ENCODE results near the gene CCNI2. TPM values are rescaled to one million over a fixed set of nuclear protein-coding genes. Genes with fewer than 3 reads are reported as not detected.

CCNI2 gene
- total and polyA plus RNA-seq, 2 donors (not counting 1 experiment from before 2014, with no cell fraction given): not detected

DNA sequence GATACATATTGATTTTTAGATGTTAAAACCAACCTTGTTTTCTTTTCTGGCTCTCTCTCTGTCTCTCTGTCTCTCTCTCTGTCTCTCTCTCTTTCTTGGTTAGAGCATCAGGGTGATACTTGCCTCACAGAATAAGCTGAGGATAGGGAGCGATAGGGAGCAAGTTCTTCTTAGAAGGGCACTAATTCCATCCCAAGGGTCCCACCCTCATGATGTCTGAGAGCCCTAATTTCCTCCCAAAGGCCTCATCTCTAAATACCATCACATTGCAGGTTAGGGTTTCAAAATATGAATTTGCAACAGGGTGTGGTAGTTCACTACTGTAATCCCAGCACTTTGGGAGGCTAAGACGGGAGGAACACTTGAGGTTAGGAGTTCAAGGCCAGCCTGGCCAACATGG lies 5.1 kb upstream of the CCNI2 start:
- Histone ChIP-seq H2AFZ (ENCODE audit: low read length) (no peak overlapping the region), H3K4me3 (replicated peaks in 1 of 4; ENCODE audit: control extremely low read depth in 1 of 4, insufficient read depth in 1 of 4, low read depth in 3 of 4, low read length in 4 of 4) (no peak overlapping the region), H3K4me2 (ENCODE audit: extremely low read depth, insufficient read depth, low read length) (no peak overlapping the region), H3K4me1 (ENCODE audit: control insufficient read depth, extremely low read depth, insufficient read depth, low read length) (no peaks in the 10 kb centered on the region), H3K27me3 (ENCODE audit: control insufficient read depth, insufficient read depth, low read length) (peaks cover 10% of the 10 kb centered on the region), H3K36me3 (ENCODE audit: control insufficient read depth, insufficient read depth, low read length) (no peaks in the 10 kb centered on the region), H3K27ac (ENCODE audit: insufficient read depth, low read length) (no peak overlapping the region), H3K79me2 (ENCODE audit: control insufficient read depth, insufficient read depth, low read length) (no peaks in the 10 kb centered on the region), H3K9me3 (ENCODE audit: control insufficient read depth, insufficient read depth, low read depth, low read length) (no peaks in the 10 kb centered on the region), H3K9ac (ENCODE audit: insufficient read depth, low read length) (no peak overlapping the region), H4K20me1 (ENCODE audit: control insufficient read depth, extremely low read depth, insufficient read depth, low read length) (no peaks in the 10 kb centered on the region)
- no peak for DNase-seq (ENCODE audit: low read depth in 2 of 2)
- TF ChIP-seq, protein P1, sequence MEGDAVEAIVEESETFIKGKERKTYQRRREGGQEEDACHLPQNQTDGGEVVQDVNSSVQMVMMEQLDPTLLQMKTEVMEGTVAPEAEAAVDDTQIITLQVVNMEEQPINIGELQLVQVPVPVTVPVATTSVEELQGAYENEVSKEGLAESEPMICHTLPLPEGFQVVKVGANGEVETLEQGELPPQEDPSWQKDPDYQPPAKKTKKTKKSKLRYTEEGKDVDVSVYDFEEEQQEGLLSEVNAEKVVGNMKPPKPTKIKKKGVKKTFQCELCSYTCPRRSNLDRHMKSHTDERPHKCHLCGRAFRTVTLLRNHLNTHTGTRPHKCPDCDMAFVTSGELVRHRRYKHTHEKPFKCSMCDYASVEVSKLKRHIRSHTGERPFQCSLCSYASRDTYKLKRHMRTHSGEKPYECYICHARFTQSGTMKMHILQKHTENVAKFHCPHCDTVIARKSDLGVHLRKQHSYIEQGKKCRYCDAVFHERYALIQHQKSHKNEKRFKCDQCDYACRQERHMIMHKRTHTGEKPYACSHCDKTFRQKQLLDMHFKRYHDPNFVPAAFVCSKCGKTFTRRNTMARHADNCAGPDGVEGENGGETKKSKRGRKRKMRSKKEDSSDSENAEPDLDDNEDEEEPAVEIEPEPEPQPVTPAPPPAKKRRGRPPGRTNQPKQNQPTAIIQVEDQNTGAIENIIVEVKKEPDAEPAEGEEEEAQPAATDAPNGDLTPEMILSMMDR (conservative IDR thresholded peaks at IDR 0.05 in 1 of 2, IDR thresholded peaks at IDR 0.05 in 1 of 2; ENCODE audit: low read depth in 1 of 2, low read length in 2 of 2): no peak
- no peak for TF ChIP-seq EZH2 (IDR thresholded peaks at IDR 0.05; ENCODE audit: low read length, missing control alignments)

DNA sequence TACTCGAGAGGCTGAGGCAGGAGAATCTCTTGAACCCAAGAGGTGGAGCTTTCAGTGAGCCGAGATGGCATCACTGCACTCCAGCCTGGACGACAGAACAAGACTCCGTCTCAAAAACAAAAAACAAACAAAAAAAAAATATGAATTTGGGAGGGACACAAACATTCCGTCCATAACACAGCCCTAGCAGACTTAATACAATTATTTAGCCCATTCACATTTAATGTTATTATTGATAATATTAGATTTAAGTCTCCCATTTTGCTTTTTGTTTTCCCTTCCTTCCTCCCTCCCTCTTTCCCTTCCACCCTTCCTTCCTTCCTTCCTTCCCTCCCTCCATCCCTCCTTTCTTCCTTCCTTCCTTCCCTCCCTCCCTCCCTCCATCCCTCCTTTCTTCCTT lies 4.6 kb upstream of the CCNI2 start:
- no peak for TF ChIP-seq EZH2 (IDR thresholded peaks at IDR 0.05; ENCODE audit: low read length, missing control alignments)
- TF ChIP-seq, protein P1 (conservative IDR thresholded peaks at IDR 0.05 in 1 of 2, IDR thresholded peaks at IDR 0.05 in 1 of 2; ENCODE audit: low read depth in 1 of 2, low read length in 2 of 2): no peak

DNA sequence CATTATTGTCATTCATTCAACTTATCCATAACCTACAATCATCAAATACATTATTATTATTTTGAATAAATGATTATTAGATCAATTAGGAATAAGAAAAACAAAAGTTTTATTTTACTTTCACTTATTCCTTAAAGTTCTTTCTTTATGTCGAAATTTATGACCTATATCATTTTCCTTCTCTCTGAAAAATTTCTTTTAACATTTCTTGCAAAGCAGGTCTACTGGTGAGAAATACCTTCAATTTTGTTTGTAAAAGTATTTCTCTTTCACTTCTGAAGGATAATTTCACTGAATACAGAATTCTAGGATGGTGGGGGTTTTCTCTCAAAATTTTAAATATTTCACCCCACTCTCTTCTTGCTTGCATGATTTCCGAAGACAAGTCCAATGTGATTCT lies 2.6 kb upstream of the CCNI2 start:
- no peak overlapping the region for H3K4me3 ChIP-seq (replicated peaks in 1 of 4; ENCODE audit: control extremely low read depth in 1 of 4, insufficient read depth in 1 of 4, low read depth in 3 of 4, low read length in 4 of 4)
- DNase-seq (ENCODE audit: low read depth in 2 of 2): no peak
- no peak overlapping the region for H3K27ac ChIP-seq (ENCODE audit: insufficient read depth, low read length)
- H3K36me3 ChIP-seq (ENCODE audit: control insufficient read depth, insufficient read depth, low read length): no peaks in the 10 kb centered on the region
- no peak for TF ChIP-seq EZH2 (IDR thresholded peaks at IDR 0.05; ENCODE audit: low read length, missing control alignments)
- TF ChIP-seq, protein P1 (conservative IDR thresholded peaks at IDR 0.05 in 1 of 2, IDR thresholded peaks at IDR 0.05 in 1 of 2; ENCODE audit: low read depth in 1 of 2, low read length in 2 of 2): no peak
- peaks cover 24% of the 10 kb centered on the region for H3K27me3 ChIP-seq (ENCODE audit: control insufficient read depth, insufficient read depth, low read length)
- no peak overlapping the region for H2AFZ ChIP-seq (ENCODE audit: low read length)
- H3K9me3 ChIP-seq (ENCODE audit: control insufficient read depth, insufficient read depth, low read depth, low read length): no peaks in the 10 kb centered on the region
- H3K9ac ChIP-seq (ENCODE audit: insufficient read depth, low read length): no peak overlapping the region
- no peaks in the 10 kb centered on the region for H3K4me1 ChIP-seq (ENCODE audit: control insufficient read depth, extremely low read depth, insufficient read depth, low read length)
- no peaks in the 10 kb centered on the region for H3K79me2 ChIP-seq (ENCODE audit: control insufficient read depth, insufficient read depth, low read length)
- no peak overlapping the region for H3K4me2 ChIP-seq (ENCODE audit: extremely low read depth, insufficient read depth, low read length)
- H4K20me1 ChIP-seq (ENCODE audit: control insufficient read depth, extremely low read depth, insufficient read depth, low read length): no peaks in the 10 kb centered on the region

More for the DNA sequence above, 4.6 kb upstream of the CCNI2 start:
- Histone ChIP-seq H3K4me3 (replicated peaks in 1 of 4; ENCODE audit: control extremely low read depth in 1 of 4, insufficient read depth in 1 of 4, low read depth in 3 of 4, low read length in 4 of 4) (no peak overlapping the region), H3K9ac (ENCODE audit: insufficient read depth, low read length) (no peak overlapping the region), H2AFZ (ENCODE audit: low read length) (no peak overlapping the region), H3K36me3 (ENCODE audit: control insufficient read depth, insufficient read depth, low read length) (no peaks in the 10 kb centered on the region), H3K4me1 (ENCODE audit: control insufficient read depth, extremely low read depth, insufficient read depth, low read length) (no peaks in the 10 kb centered on the region), H3K27me3 (ENCODE audit: control insufficient read depth, insufficient read depth, low read length) (peaks cover 13% of the 10 kb centered on the region), H3K27ac (ENCODE audit: insufficient read depth, low read length) (no peak overlapping the region), H3K9me3 (ENCODE audit: control insufficient read depth, insufficient read depth, low read depth, low read length) (no peaks in the 10 kb centered on the region), H4K20me1 (ENCODE audit: control insufficient read depth, extremely low read depth, insufficient read depth, low read length) (no peaks in the 10 kb centered on the region), H3K4me2 (ENCODE audit: extremely low read depth, insufficient read depth, low read length) (no peak overlapping the region), H3K79me2 (ENCODE audit: control insufficient read depth, insufficient read depth, low read length) (no peaks in the 10 kb centered on the region)
- no peak for DNase-seq (ENCODE audit: low read depth in 2 of 2)
